Mesendoderm (in vitro differentiated cells): ENCODE results near the gene ESPL1.
A peak's percentile ranks its signal among the peaks of the same experiment; 100 is the strongest.

Experiments used
- DNase-seq: peaks from one replicate; pipeline ENCODE4 v3.0.0; 2013
- H2AK5ac ChIP-seq: 2 replicates; pipeline ENCODE4 v1.6.1; 2013; ENCODE audit warnings: low read length, inconsistent platforms
- H2BK120ac ChIP-seq: 2 replicates; pipeline ENCODE4 v1.6.1; 2013; ENCODE audit warnings: low read depth, mild to moderate bottlenecking, low read length, moderate library complexity, mixed read lengths
- H2BK15ac ChIP-seq: replicated peaks from 2 replicates; pipeline ENCODE4 v1.6.1; 2013; ENCODE audit warnings: low read depth, mild to moderate bottlenecking, moderate library complexity
- H2BK5ac ChIP-seq: 2 replicates; pipeline ENCODE4 v1.6.1; 2013; ENCODE audit warnings: low read length, inconsistent platforms
- H3K18ac ChIP-seq: 2 replicates; pipeline ENCODE4 v1.6.1; 2013; ENCODE audit warnings: mild to moderate bottlenecking, low read length, mixed read lengths
- H3K23ac ChIP-seq: one replicate; pipeline ENCODE4 v1.6.1; 2013; ENCODE audit warnings: low read length
- H3K27ac ChIP-seq: 2 replicates; pipeline ENCODE4 v1.5.1; 2013; ENCODE audit warnings: low read depth, mild to moderate bottlenecking, inconsistent platforms, low read length, moderate library complexity
- H3K27me3 ChIP-seq: 2 replicates; pipeline ENCODE4 v1.6.1; 2013; ENCODE audit warnings: low read length, control low read depth, mild to moderate bottlenecking, inconsistent platforms; ENCODE audit not compliant: insufficient read depth, poor library complexity
- H3K36me3 ChIP-seq: 2 replicates; pipeline ENCODE4 v1.6.1; 2013; ENCODE audit warnings: low read length, inconsistent platforms; ENCODE audit not compliant: control insufficient read depth, insufficient read depth
- H3K4ac ChIP-seq: one replicate; pipeline ENCODE4 v1.6.1; 2013; ENCODE audit warnings: low read depth, mild to moderate bottlenecking, low read length, moderate library complexity
- H3K4me1 ChIP-seq: 2 replicates; pipeline ENCODE4 v1.6.1; 2013; ENCODE audit warnings: low read depth, low read length, inconsistent platforms; ENCODE audit not compliant: control insufficient read depth
- H3K4me2 ChIP-seq: 2 replicates; pipeline ENCODE4 v1.6.1; 2013; ENCODE audit warnings: low read length
- H3K4me3 ChIP-seq: 2 replicates; pipeline ENCODE4 v1.5.1; 2013; ENCODE audit warnings: mild to moderate bottlenecking, low read length
- H3K56ac ChIP-seq: one replicate; pipeline ENCODE4 v1.6.1; 2013; ENCODE audit warnings: low read length
- H3K79me1 ChIP-seq: 2 replicates; pipeline ENCODE4 v1.6.1; 2013; ENCODE audit warnings: low read length, inconsistent platforms
- H3K79me2 ChIP-seq: 2 replicates; pipeline ENCODE4 v1.6.1; 2013; ENCODE audit warnings: mild to moderate bottlenecking, low read length; ENCODE audit not compliant: control insufficient read depth, insufficient read depth
- H3K9ac ChIP-seq: 2 replicates; pipeline ENCODE4 v1.6.1; 2013; ENCODE audit warnings: low read length, inconsistent platforms
- H4K5ac ChIP-seq: one replicate; pipeline ENCODE4 v1.6.1; 2013; ENCODE audit warnings: low read length
- H4K8ac ChIP-seq: one replicate; pipeline ENCODE4 v1.6.1; 2013; ENCODE audit warnings: low read depth, mild to moderate bottlenecking, control low read depth, low read length, moderate library complexity
- WGBS: extraction: QIAGEN DNeasy Blood & Tissue Kit; methylation state at CpG from one replicate; pipeline ENCODE4 v1.1.7; 2013; ENCODE audit warnings: low lambda C conversion rate, missing lambda C conversion rate; ENCODE audit not compliant: insufficient coverage; ENCODE audit errors: extremely low coverage; 5-methylcytosine and 5-hydroxymethylcytosine counted together

The ESPL1 gene

DNA sequence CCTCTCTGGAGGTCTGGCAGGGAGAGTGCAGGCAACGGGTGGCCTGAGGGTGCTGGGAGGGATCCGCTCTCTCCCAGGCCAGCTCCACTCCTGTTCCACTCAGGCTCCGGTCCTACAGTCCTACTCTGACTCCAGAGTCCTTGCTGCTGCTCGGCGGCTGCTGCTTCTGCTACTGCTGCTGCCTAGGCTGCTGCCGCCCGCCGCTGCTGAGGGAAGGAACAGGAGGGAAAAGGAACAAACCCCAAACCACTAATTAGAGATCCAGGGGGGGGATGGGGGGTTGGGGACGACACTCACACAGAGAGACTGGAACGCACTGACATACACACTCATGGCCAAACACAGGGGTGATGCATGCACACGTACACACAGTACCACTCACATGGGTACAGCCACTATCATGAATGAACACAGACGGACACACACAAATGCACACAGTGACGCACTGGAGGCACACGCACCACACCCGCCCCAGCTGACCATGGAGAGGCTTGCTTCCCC is 68.1 kb downstream of the ESPL1 start, which contains the start of gene SP7:
Gene SP7, minus strand, starts transcription at position 174 of the 501 bp plus-strand sequence. CDS start 708 bp downstream, outside the sequence.
- peak within 1 kb of the TSS; percentile 2 for H3K18ac ChIP-seq
- H2AK5ac ChIP-seq, result peak within 1 kb of the TSS; percentile 50
- peaks cover 13% of the 10 kb centered on the region for H3K4me1 ChIP-seq
- no peak within 1 kb of the TSS for H3K27ac ChIP-seq
- peak within 1 kb of the TSS; percentile 8 for H3K56ac ChIP-seq
- H2BK5ac ChIP-seq, result peak within 1 kb of the TSS; percentile 13
- no peak within 1 kb of the TSS for H3K23ac ChIP-seq
- H3K79me1 ChIP-seq, result no peaks in the 10 kb centered on the region
- no peak for DNase-seq
- H3K27me3 ChIP-seq, result no peaks in the 10 kb centered on the region
- no peaks in the 10 kb centered on the region for H3K36me3 ChIP-seq
- H2BK15ac ChIP-seq, result no peak within 1 kb of the TSS
- no peak within 1 kb of the TSS for H3K4me3 ChIP-seq
- H2BK120ac ChIP-seq, result no peak within 1 kb of the TSS
- H4K8ac ChIP-seq, result no peak within 1 kb of the TSS
- H3K9ac ChIP-seq, result peak within 1 kb of the TSS; percentile 27
- H4K5ac ChIP-seq, result no peak within 1 kb of the TSS
- WGBS, result no CpG with 5 or more reads among the region's 15 CpGs
- no peaks in the 10 kb centered on the region for H3K79me2 ChIP-seq
- no peak within 1 kb of the TSS for H3K4ac ChIP-seq
- H3K4me2 ChIP-seq, result no peak within 1 kb of the TSS

GRCh38 chr12:53338017-53338416 is 69.9 kb downstream of the ESPL1 start:
- DNase-seq, result no peak
- Histone ChIP-seq H3K56ac (no peak overlapping the region), H3K27ac (no peak overlapping the region), H4K5ac (no peak overlapping the region), H2AK5ac (no peak overlapping the region), H3K23ac (no peak overlapping the region), H2BK15ac (no peak overlapping the region), H4K8ac (no peak overlapping the region), H3K4me3 (no peak overlapping the region), H3K18ac (no peak overlapping the region), H3K9ac (no peak overlapping the region), H3K27me3 (no peaks in the 10 kb centered on the region), H2BK120ac (no peak overlapping the region), H3K79me2 (no peaks in the 10 kb centered on the region), H3K4me2 (no peak overlapping the region), H3K36me3 (no peaks in the 10 kb centered on the region), H3K4ac (no peak overlapping the region), H3K4me1 (peaks cover 13% of the 10 kb centered on the region), H3K79me1 (no peaks in the 10 kb centered on the region), H2BK5ac (no peak overlapping the region)
- WGBS, result no CpG with 5 or more reads among the region's 11 CpGs

DNA sequence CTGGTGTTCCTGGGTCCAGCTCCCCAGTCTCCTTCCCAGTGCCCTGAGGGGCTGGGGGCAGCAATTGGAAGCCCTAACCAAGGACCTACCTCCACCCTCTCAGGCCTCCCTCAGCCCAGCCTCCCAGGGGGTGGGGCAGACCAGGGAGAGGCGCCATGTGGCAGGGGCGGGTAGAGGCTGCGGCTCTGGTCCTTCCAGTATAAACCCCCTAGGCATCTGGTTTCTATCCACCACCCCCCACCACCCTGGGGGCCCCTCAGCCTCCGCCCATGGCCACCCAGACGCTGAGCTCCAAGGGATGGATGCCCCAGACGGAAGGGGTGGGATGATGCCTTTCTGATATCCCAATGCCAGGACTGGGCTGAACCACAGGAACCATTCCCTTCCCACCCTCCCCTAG is 70.8 kb downstream of the ESPL1 start:
- Histone ChIP-seq H3K4ac (no peak overlapping the region), H2AK5ac (no peak overlapping the region), H3K27me3 (no peaks in the 10 kb centered on the region), H4K8ac (no peak overlapping the region), H3K56ac (peak overlapping the region; percentile 6), H4K5ac (no peak overlapping the region), H3K79me2 (no peaks in the 10 kb centered on the region), H3K4me1 (peaks cover 13% of the 10 kb centered on the region), H2BK15ac (no peak overlapping the region), H3K27ac (no peak overlapping the region), H3K23ac (no peak overlapping the region), H3K79me1 (no peaks in the 10 kb centered on the region), H2BK120ac (no peak overlapping the region), H3K4me2 (no peak overlapping the region), H3K36me3 (no peaks in the 10 kb centered on the region), H3K4me3 (no peak overlapping the region), H3K18ac (no peak overlapping the region), H3K9ac (no peak overlapping the region), H2BK5ac (no peak overlapping the region)
- WGBS, result no CpG with 5 or more reads among the region's 6 CpGs
- DNase-seq, result no peak

DNA sequence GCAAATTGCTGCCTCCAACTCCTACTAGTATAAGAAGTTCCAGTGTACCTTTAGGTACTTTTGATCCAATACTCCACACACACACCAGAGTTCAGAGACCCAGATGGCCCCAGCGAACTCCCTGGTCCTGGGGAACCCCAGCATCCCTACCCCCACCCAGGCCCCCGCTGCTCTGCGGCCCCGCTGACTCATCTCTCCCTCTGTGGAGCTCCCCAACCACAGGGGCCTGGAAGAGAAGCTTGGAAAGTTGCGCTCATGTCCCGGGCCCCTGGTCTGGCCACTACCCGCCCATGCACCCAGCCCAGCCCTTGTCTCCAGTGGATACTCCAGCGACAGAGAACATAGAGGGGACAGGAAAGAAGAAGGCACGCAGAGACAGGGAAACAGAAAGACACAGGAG is 72.3 kb downstream of the ESPL1 start:
- no CpG with 5 or more reads among the region's 9 CpGs for WGBS
- H3K27ac ChIP-seq, result no peak overlapping the region
- H3K27me3 ChIP-seq, result no peaks in the 10 kb centered on the region

More for the DNA sequence above, 72.3 kb downstream of the ESPL1 start:
- Histone ChIP-seq H2BK5ac (no peak overlapping the region), H3K4me3 (no peak overlapping the region), H3K36me3 (no peaks in the 10 kb centered on the region), H3K4me1 (peaks cover 14% of the 10 kb centered on the region), H4K8ac (no peak overlapping the region), H3K18ac (no peak overlapping the region), H4K5ac (no peak overlapping the region), H3K4ac (no peak overlapping the region), H3K4me2 (no peak overlapping the region), H3K9ac (no peak overlapping the region), H2AK5ac (no peak overlapping the region), H3K23ac (no peak overlapping the region), H3K79me2 (no peaks in the 10 kb centered on the region), H2BK15ac (no peak overlapping the region), H2BK120ac (no peak overlapping the region), H3K56ac (no peak overlapping the region), H3K79me1 (no peaks in the 10 kb centered on the region)
- no peak for DNase-seq
